Cerebellar nuclear complex (tissue), 1 donor: ENCODE results near the gene EXOC4.

ENCODE experiments used
- DNase-seq, 2 experiments: peaks; one replicate each; lab custom pipeline; 2025; lab: John Stamatoyannopoulos, UW

Gene EXOC4

GRCh38 chr7:133674079-133674763, 421.3 kb downstream of the EXOC4 start:
- DNase-seq: no peak

GRCh38 chr7:133675510-133676218, 422.8 kb downstream of the EXOC4 start:
- DNase-seq: no peak

GRCh38 chr7:133676805-133677370, 424.0 kb downstream of the EXOC4 start:
- no peak for DNase-seq

DNA sequence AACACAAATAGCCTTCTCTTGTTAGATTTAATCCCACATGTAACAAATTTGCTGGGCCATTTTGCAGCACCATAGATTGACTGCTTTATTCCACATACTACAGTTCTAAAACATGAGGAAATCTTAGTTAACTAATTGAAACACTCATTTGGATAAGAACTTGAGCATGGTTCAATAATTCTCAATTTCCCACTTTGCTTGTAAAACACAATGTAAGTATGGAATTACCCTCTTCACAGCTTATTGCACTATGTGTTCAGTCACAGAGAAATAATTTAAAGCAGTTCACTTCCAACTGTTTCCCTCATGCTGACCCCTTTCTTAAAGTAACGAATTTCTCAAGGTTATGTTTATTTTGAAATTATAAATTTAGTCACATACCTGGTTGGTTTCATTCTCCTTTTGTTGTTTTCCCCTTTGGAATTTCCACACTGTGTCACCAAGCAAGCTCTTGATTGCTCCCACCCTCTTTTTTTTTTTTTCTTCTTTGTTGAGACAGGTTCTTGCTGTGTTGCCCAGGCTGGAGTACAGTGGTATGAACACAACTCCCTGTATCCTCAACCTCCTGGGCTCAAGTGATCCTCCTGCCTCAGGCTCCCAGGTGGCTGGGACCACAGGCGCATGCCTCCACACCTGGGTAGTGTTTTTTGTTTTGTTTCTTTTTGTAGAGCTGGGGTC, 425.4 kb downstream of the EXOC4 start:
- no peak for DNase-seq

- DNase-seq: no peak
Observed at GRCh38 chr7:133679977-133680376, 427.1 kb downstream of the EXOC4 start.

DNA sequence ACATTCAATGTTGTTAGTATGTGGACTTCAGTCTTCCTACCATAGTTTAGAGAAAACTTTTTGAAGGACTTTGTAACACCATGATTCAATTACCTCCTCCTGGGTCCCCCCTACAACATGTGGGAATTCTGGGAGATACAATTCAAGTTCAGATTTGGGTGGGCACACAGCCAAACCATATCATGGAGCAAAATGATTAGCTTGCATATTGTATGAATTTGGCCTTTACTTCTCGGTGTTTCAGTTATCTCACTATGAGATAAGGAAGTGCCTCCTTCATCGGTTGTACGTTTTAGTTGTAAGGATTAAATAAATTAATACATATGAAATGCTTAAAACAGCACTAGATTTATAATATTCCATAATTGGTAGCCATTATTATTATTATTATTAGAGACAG, 428.7 kb downstream of the EXOC4 start:
- DNase-seq: no peak

DNA sequence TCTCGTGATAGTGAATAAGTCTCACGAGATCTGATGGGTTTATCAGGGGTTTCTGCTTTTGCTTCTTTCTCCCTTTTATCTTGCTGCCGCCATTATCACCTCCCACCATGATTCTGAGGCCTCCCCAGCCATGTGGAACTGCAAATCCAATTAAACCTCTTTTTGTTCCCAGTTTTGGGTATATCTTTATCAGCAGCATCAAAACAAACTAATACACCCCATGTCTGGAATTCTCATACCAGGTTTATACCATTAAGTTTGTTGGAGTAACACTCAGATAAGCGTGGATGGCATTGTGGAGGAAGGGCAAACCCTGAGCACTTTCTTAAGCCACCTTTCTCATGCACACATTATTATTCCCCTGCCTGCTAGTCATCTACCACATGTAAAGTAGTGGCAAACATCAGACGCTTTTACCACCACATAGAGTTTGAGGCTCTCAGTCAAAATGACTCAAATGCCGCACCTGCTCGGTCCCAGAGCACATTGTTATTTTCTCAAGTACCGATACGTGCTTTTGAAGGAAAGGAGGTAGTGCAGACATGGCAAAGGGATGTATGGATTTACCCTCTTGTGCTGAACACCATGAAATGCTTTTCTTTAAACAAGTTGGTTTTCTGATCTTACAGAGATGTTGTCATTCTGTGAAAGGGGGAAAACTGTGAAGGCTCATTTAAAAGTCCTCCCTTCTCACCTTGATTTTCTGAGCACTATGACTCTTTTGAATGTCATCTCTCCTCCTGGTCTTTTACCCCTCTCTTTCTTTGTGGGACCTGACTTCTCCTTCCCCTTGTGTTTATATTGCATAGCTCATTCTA, 429.7 kb downstream of the EXOC4 start:
- no peak for DNase-seq

GRCh38 chr7:133683182-133683454, 430.2 kb downstream of the EXOC4 start:
- DNase-seq: no peak

DNA sequence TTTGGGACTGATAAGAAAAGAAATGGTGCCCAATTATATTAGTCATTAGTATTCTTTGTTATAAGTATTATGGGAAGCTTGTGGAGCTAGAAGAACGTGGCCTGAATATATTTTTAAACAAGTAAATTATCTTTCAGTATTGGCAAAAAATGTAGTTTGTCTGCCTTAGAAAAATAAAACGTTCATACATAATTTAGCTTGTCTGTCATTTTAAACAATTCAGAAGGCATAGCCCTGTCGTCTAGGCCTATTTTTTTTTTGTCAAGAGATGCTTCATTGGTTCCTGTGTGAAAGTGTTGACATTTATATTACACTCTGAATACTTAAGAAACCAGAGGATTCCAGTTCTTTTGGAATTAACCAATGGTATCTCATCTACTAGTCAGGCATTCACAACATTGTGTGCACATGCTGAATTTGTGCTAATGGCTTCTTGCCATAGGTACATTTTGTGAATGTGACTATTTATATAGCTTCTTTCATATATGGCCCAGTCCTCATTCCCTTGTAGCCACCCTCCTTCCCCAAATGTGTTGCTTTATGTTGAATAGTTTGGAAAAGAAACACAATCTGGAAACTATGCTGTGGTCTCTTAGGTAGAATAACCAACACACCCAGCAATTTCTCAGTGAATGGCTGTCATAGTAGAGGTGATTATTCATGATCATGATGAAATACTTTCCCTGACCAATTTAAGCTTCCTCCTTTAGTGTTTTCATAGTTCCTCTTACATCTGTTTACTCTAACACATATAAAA, 435.8 kb downstream of the EXOC4 start:
- DNase-seq: no peak

GRCh38 chr7:133690740-133691139, 437.9 kb downstream of the EXOC4 start:
- no peak for DNase-seq

DNA sequence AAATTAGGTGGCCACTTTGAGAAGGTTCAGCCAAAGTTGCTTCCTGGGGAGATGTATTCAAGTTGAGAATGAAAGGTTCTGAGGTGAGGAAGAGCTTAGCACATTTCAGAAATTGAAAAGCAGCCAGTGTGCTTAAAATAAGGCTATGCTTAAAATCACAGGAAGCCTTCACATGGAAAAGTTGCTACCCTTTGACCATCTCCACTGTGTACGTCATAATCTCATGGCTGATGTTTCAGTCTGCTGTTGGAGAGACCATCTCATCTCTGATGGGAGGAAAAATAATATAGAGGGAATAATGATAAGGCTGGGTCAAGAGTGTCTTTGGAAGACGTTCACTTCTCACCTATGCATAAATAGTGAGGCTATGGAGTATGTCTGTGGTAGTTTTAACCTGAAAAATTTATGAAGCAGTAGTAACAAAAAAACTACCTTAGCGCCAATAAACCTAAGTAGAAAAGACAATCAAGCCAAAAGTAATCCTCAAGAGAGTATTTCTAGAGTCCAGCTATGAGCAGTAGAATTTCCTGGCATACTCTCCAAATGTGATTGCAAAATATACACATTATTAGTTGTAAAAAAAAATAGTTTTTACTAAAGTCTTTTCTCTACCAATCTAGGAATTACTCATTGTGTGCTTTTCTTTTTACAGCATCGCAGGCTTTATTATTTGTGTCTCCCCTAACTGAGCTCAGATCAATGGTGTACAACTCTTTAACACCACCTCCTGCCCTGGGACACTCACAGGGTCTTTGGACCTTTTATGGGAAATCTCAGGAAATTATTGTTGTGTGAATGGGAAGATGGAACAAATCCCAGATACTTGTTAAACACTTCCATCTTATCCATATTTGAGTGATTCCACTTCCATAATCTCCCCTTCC, 439.1 kb downstream of the EXOC4 start:
- no peak for DNase-seq

DNA sequence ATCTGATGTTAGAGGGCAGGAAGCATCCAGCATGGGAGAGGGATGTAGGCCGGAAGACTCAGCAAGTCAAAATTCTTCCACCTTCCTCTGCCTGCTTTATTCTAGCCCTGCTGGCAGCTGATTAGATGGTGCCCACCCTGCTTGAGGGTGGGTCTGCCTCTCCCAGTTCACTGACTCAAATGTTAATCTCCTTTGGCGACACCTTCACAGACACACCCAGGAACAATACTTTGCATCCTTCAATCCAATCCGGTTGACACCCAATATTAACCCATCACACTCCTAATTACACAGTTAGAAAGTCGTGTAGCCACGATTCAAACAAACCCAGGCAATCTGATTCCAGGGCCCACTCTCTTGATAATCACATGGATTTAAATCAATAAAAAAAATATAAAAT, 440.4 kb downstream of the EXOC4 start:
- no peak for DNase-seq

GRCh38 chr7:133696056-133696455, 443.2 kb downstream of the EXOC4 start:
- DNase-seq: no peak

DNA sequence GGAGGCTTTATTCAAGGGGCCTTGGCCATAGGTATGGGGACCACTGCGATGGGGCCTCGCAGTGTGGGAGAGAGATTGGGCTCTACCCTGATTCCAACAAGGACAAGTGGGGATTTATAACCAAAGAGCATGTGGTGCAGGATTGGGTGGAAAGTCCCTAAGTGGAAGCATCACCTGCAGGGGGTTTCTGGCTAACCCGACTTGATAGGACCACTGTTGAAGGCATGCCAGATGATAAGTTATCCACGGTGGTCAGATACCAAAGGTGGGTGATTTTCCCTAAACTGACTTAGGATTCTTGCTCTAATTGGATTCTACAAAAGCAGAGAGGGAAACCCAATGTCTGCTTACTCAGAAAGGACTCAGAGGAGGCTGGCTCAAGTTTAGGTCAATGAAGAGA, 444.7 kb downstream of the EXOC4 start:
- no peak for DNase-seq

DNA sequence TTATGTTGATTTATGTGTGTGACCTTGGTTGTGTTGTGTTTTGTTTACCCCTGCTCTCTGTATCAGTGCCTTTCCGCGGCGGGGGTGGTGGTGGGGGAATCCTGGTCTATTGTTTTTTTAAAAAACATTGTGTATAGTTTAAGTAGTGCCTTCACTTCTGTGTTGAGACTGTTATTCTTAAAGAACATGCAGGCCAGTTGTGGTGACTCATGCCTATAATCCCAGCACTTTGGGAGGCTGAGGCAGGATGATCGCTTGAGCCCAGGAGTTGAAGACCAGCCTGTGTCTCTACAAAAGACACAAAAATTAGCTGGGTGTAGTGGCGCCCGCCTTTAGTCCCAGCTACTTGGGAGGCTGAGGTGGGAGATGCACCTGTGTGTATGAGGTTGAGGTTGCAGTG, 445.2 kb downstream of the EXOC4 start:
- DNase-seq: no peak

DNA sequence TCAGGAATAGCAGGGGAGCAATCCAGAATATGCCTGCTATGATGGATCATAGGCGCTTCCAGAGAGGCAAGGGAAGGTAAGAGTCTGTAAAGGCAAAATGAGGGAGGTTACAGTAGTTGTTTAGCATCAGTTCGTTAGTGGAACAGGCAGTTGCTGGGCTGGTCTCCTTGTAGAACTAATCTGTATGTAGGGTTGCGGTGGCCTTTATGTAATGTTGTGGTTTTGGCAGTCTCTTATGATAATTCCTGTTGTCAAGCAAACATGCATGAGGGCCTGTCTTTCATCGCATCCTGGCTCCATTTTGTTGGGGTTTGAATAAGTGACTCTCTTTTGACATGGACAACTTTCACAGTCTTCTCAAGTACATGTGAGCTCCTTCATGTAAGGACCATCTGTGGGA, 446.5 kb downstream of the EXOC4 start:
- DNase-seq: no peak

DNA sequence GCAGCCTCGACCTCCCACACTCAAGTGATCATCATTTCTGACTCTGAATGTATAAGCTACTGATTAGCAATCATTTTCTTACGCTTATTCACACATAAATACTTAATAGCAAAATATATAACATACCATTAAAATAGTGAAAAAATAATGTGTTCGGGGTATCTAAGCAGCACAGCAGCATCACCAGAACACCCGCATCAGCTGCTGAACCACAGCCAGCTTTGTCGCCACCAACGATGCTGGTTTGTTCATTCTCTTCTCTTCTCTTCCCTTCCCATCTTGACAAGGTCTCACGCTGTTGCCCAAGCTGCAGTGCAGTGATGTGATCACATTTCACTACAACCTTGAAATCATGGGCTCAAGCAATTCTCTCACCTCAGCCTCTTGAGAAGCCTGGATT, 449.2 kb downstream of the EXOC4 start:
- no peak for DNase-seq

DNA sequence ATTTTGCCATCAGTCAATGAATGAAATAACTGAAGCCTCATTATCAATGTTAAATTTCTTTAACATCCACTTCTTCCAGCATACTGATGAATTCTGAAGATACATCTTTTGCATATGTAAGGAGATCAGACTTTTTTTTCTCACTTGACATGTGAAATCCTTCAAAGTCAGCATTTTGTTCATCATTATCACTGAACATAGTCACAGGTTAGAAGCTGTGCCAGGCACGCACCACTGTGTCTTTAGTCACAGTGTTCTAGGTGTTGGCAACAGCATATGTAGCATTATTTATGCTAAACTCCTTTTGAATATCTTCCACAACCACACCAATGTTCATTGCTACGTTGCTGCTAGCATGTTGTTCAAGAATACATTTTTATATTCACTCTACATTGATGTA, 450.1 kb downstream of the EXOC4 start:
- no peak for DNase-seq

DNA sequence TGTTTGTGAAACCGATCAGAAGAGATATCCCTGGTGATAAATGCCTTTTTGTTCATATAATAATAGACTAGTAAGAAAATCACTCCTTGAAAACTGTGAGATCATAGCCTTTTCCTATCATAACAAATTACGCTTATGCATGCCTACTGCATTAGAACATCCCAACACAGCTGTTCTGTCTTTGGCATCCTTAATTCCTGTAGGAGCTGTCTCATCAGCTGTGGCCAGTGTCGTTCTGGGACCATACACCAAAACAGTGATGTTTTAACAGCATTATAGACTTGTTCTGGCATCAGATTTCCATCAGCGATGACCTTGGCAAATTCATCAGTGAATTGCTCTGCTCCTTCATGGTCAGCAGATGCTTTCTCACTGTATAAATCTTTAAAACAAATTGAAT, 450.7 kb downstream of the EXOC4 start:
- DNase-seq: no peak

GRCh38 chr7:133704453-133704852, 451.6 kb downstream of the EXOC4 start:
- DNase-seq: no peak

DNA sequence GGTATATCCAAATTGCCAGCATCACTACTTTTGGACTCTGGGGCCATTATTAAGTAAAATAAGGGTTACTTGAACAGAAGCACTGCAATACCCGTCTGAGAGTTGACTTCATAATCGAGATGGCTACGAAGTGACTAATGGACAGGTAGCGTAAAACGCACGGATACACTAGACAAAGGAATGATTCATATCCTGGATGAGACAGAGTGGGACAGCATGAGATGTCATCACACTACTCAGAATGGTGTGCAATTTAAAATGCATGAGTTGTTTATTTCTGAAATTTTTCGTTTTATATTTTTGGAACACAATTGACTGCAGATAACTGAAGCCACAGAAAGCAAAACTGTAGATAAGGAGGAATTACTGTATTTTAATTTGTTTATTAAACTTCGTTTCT, 452.7 kb downstream of the EXOC4 start:
- DNase-seq: no peak
